WI38 (cell line): Measurements from ENCODE around the gene DHX29.

Experiments used
- H3K4me3 ChIP-seq: 2 replicates; pipeline ENCODE4 v1.5.1; 2011; ENCODE audit warnings: low read depth, mild to moderate bottlenecking, control low read depth, low read length
- TF ChIP-seq, protein P1 (sequence below): IDR thresholded peaks from 2 replicates; pipeline ENCODE4 v1.5.1; 2012; ENCODE audit warnings: low read depth, mild to moderate bottlenecking, control low read depth, low read length

DHX29 gene

GRCh38 chr5:55226934-55227663 lies 80.4 kb downstream of the DHX29 start, which contains the start of gene MCIDAS:
Gene MCIDAS (minus strand): TSS chr5:55227315. CDS start chr5:55227138, 177 bp downstream.
- H3K4me3 ChIP-seq: peak within 1 kb of the TSS; percentile 34
- TF ChIP-seq, protein P1, sequence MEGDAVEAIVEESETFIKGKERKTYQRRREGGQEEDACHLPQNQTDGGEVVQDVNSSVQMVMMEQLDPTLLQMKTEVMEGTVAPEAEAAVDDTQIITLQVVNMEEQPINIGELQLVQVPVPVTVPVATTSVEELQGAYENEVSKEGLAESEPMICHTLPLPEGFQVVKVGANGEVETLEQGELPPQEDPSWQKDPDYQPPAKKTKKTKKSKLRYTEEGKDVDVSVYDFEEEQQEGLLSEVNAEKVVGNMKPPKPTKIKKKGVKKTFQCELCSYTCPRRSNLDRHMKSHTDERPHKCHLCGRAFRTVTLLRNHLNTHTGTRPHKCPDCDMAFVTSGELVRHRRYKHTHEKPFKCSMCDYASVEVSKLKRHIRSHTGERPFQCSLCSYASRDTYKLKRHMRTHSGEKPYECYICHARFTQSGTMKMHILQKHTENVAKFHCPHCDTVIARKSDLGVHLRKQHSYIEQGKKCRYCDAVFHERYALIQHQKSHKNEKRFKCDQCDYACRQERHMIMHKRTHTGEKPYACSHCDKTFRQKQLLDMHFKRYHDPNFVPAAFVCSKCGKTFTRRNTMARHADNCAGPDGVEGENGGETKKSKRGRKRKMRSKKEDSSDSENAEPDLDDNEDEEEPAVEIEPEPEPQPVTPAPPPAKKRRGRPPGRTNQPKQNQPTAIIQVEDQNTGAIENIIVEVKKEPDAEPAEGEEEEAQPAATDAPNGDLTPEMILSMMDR: no peak

DNA sequence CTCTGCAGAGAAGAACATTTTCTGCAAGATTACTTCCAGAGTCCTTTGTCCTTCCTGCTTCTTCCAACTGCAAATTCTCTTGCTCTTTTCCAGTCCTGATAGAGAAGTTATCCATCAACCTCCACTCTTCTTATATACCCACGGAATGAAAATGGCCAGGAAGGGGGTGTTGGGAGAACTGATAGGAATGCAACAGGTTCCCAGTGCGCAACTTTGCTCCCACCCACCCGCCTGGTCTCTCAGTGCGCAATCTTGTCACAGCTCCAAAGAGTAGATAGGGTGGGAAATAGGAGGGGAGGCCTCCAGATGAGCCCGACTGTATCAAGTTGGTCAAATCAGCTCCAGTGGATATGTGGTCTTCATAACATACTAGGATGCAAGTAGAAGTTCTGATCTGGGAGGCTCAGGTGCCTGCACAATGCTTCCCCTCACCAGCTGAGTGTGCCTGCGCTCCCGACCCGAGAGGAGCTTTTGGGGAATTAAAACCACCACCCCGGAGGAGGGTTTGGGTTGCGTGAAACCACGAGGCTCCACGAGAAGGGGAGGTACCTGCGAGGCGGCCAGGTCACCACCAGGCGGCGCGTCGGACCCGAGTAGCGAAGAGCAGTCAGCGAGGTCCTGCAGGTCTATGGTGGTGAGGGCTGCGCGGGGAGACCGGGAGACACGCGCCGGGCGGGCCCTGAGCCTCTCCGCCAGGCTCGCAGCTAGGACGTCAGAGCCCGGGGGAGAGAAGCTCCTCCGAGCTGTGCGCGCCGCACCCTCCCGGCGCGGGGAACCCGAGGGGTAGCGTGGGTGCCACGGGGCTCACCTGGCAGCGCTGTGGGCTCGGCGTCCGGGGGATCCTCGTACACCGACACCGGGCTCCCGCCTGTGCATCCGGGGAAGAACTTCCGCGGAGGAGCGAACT lies 81.2 kb downstream of the DHX29 start:
- H3K4me3 ChIP-seq: no peak overlapping the region
- TF ChIP-seq, protein P1: peak; percentile 38; the same call in 1 of the 2 replicates

DNA sequence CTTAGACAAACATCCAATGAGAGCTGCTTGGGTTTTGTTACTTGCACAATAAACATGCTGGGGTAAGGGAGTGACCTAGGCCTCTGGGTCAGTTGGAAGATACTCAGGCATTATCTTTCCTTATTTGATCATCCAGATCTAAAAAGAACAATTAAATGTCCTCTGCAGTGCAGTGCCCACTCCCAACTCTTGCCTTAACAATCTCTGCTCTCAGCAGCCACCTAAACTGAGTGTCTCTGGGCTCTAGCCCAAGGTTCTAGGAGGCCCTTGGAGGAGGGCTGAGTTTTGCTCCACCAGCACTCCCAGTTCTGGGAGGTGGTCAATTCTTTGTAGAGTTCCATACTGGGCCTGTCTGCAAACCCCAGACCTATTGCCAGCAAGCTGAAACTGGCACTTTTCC lies 82.1 kb downstream of the DHX29 start:
- H3K4me3 ChIP-seq: no peak overlapping the region
- TF ChIP-seq, protein P1: no peak

- H3K4me3 ChIP-seq: no peak overlapping the region
These were observed 83.7 kb downstream of the DHX29 start for GRCh38 chr5:55223812-55224240.

GRCh38 chr5:55222985-55223811 lies 84.3 kb downstream of the DHX29 start:
- H3K4me3 ChIP-seq: no peak overlapping the region
- TF ChIP-seq, protein P1: no peak

More at GRCh38 chr5:55223812-55224240, 83.7 kb downstream of the DHX29 start:
- TF ChIP-seq, protein P1: no peak

DNA sequence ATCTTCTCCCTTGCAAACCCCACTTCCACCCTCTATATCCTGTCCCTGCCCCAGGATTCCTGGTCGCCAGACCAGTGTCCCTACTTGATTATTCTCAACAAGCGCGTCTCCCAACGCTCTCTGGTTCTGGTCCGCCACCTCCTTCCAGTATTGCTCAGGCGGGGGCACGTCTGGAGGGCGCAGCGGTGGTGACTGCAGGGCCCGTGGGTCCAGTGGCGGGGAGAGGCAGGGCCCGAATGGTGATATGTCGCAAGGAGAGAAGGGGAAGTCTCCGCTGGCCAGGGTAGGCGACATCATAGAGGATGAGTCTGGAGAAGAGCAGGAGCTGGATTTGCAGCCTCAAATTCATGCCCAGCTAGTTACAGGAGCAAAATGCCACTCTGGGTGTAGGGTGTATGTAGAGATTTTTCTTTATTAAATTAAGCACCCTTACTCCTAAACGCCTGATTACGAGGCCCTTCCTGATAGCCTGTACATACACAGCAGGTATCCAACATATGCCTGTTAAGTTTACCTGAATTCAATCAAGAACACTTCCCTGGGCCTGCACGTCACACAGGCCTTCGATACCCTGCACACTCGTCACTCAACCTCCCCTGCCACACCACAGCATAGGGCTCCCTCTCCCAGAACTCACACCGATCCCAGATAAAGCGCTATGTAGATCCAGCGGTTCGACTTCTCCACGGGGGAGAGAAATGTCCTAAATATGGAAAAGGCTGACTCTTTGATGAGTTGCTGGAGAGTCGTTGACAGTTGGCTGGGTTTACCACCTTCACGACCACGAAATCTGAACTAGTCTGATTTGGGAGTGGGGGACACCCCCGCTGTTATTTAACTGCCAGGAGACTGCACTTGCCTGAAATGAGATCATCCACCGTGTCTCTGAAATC lies 85.2 kb downstream of the DHX29 start:
- TF ChIP-seq, protein P1: no peak
- no peak overlapping the region for H3K4me3 ChIP-seq
